GM12878 (cell line): Measurements from ENCODE around the gene CCDC160.

Experiments used
- BHLHE40 ChIP-seq, 2 experiments: fragments of 450-650 bp in 1 of 2; IDR thresholded peaks; 2 replicates each; pipeline ENCODE4 v1.6.1; 2011 to 2017; ENCODE audit warnings: low read depth in 2 of 2, borderline replicate concordance in 1 of 2, improper control_type of control experiment in 1 of 2, low read length in 1 of 2, mild to moderate bottlenecking in 1 of 2
- CBX3 ChIP-seq: fragments of 200-600 bp; sonication (generic); IDR thresholded peaks from 2 replicates; pipeline ENCODE4 v1.6.1; 2016; ENCODE audit warnings: low read depth, borderline replicate concordance
- NRF1 ChIP-seq: conservative IDR thresholded peaks from 2 replicates; pipeline ENCODE4 v1.6.1; 2011; ENCODE audit warnings: mild to moderate bottlenecking, low read depth, low read length, improper control_type of control experiment
- POLR2A ChIP-seq: IDR thresholded peaks from 2 replicates; pipeline ENCODE4 v1.6.1; 2011; ENCODE audit warnings: low read depth, mild to moderate bottlenecking, low read length
- POLR2AphosphoS5 ChIP-seq: IDR thresholded peaks from 2 replicates; pipeline ENCODE4 v1.6.1; 2011; ENCODE audit warnings: mild to moderate bottlenecking, low read length, inconsistent platforms
- TCF12 ChIP-seq: IDR thresholded peaks from 2 replicates; pipeline ENCODE4 v1.6.1; 2011; ENCODE audit warnings: low read depth, mild to moderate bottlenecking, low read length
- TF ChIP-seq, protein P1 (sequence below): fragments of 450-650 bp; IDR thresholded peaks from 2 replicates; pipeline ENCODE4 v1.6.1; 2017; ENCODE audit warnings: mild to moderate bottlenecking, moderate library complexity
- TF ChIP-seq, protein P2 (sequence below): IDR thresholded peaks from 2 replicates; pipeline ENCODE4 v1.6.1; 2012; ENCODE audit warnings: mild to moderate bottlenecking, low read depth, low read length
- TF ChIP-seq, protein P3 (sequence below): IDR thresholded peaks from 2 replicates; pipeline ENCODE4 v1.6.1; 2012; ENCODE audit warnings: low read depth, low read length, improper control_type of control experiment

DNA sequence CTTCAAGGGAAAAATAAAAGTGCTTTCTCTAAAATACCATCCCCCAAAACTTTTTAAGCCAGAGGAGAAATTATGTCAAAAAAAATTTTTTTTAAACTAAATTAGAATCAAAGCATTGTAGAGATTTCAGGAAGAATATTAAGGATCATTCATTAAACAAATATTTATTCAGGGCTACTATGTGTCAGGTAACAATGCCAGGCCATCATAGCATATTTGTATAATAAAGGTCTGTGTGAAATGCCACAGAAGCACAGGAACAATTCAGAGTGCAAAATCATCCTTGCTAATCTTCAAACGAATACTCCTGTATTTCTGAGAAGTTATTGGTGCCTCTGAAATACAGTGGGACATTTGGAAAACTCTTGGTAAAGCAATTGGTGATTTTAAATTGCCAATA is 2.0 kb downstream of the CCDC160 start:
- TF ChIP-seq, protein P1, sequence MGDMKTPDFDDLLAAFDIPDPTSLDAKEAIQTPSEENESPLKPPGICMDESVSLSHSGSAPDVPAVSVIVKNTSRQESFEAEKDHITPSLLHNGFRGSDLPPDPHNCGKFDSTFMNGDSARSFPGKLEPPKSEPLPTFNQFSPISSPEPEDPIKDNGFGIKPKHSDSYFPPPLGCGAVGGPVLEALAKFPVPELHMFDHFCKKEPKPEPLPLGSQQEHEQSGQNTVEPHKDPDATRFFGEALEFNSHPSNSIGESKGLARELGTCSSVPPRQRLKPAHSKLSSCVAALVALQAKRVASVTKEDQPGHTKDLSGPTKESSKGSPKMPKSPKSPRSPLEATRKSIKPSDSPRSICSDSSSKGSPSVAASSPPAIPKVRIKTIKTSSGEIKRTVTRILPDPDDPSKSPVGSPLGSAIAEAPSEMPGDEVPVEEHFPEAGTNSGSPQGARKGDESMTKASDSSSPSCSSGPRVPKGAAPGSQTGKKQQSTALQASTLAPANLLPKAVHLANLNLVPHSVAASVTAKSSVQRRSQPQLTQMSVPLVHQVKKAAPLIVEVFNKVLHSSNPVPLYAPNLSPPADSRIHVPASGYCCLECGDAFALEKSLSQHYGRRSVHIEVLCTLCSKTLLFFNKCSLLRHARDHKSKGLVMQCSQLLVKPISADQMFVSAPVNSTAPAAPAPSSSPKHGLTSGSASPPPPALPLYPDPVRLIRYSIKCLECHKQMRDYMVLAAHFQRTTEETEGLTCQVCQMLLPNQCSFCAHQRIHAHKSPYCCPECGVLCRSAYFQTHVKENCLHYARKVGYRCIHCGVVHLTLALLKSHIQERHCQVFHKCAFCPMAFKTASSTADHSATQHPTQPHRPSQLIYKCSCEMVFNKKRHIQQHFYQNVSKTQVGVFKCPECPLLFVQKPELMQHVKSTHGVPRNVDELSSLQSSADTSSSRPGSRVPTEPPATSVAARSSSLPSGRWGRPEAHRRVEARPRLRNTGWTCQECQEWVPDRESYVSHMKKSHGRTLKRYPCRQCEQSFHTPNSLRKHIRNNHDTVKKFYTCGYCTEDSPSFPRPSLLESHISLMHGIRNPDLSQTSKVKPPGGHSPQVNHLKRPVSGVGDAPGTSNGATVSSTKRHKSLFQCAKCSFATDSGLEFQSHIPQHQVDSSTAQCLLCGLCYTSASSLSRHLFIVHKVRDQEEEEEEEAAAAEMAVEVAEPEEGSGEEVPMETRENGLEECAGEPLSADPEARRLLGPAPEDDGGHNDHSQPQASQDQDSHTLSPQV = no peak
- TF ChIP-seq POLR2AphosphoS5 = no peak
- no peak for TF ChIP-seq CBX3
- TF ChIP-seq POLR2A = no peak
- TF ChIP-seq TCF12 = no peak
- no peak for TF ChIP-seq NRF1
- TF ChIP-seq, protein P2, sequence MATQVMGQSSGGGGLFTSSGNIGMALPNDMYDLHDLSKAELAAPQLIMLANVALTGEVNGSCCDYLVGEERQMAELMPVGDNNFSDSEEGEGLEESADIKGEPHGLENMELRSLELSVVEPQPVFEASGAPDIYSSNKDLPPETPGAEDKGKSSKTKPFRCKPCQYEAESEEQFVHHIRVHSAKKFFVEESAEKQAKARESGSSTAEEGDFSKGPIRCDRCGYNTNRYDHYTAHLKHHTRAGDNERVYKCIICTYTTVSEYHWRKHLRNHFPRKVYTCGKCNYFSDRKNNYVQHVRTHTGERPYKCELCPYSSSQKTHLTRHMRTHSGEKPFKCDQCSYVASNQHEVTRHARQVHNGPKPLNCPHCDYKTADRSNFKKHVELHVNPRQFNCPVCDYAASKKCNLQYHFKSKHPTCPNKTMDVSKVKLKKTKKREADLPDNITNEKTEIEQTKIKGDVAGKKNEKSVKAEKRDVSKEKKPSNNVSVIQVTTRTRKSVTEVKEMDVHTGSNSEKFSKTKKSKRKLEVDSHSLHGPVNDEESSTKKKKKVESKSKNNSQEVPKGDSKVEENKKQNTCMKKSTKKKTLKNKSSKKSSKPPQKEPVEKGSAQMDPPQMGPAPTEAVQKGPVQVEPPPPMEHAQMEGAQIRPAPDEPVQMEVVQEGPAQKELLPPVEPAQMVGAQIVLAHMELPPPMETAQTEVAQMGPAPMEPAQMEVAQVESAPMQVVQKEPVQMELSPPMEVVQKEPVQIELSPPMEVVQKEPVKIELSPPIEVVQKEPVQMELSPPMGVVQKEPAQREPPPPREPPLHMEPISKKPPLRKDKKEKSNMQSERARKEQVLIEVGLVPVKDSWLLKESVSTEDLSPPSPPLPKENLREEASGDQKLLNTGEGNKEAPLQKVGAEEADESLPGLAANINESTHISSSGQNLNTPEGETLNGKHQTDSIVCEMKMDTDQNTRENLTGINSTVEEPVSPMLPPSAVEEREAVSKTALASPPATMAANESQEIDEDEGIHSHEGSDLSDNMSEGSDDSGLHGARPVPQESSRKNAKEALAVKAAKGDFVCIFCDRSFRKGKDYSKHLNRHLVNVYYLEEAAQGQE = no peak
- TF ChIP-seq BHLHE40 (IDR thresholded peaks at IDR 0.05; ENCODE audit: borderline replicate concordance in 1 of 2, low read depth in 2 of 2, low read length in 1 of 2) = no peak
- TF ChIP-seq, protein P3, sequence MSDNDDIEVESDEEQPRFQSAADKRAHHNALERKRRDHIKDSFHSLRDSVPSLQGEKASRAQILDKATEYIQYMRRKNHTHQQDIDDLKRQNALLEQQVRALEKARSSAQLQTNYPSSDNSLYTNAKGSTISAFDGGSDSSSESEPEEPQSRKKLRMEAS = no peak
